Mucosa of rectum (tissue), 2 donors: ENCODE measurements around the gene IFNA16.
"Not testable (repeated sequence)": the region's sequence is repeated elsewhere in the genome, so short reads cannot be mapped to it uniquely, and the experiment has no call there.

Experiments used
- H3K27ac ChIP-seq, 2 donors: one replicate each; pipeline ENCODE4 v1.7.0; 2013; ENCODE audit warnings: inconsistent platforms in 2 of 2, low read depth in 2 of 2, low read length in 2 of 2
- H3K27me3 ChIP-seq, 2 donors: one replicate each; pipeline ENCODE4 v1.7.0; 2013; ENCODE audit warnings: low read length in 2 of 2; ENCODE audit not compliant: control insufficient read depth in 2 of 2, insufficient read depth in 2 of 2
- H3K36me3 ChIP-seq, 2 donors: one replicate each; pipeline ENCODE4 v1.7.0; 2013; ENCODE audit warnings: low read length in 2 of 2; ENCODE audit not compliant: control insufficient read depth in 2 of 2, insufficient read depth in 2 of 2
- H3K4me1 ChIP-seq, 2 donors: one replicate each; pipeline ENCODE4 v1.7.0; 2013; ENCODE audit warnings: low read length in 2 of 2, mild to moderate bottlenecking in 1 of 2; ENCODE audit not compliant: control insufficient read depth in 2 of 2, insufficient read depth in 2 of 2
- H3K4me3 ChIP-seq, 2 donors: one replicate each; pipeline ENCODE4 v1.7.0; 2013; ENCODE audit warnings: low read length in 2 of 2
- H3K9ac ChIP-seq, 2 donors: one replicate each; pipeline ENCODE4 v1.7.0; 2013; ENCODE audit warnings: low read length in 2 of 2, low read depth in 1 of 2, mild to moderate bottlenecking in 1 of 2
- H3K9me3 ChIP-seq, 2 donors: one replicate each; pipeline ENCODE4 v1.7.0; 2013; ENCODE audit warnings: low read length in 2 of 2; ENCODE audit not compliant: control insufficient read depth in 2 of 2
- donor health status: healthy.
- donor health status: Normal muscosa, but diverticular disease.

The IFNA16 gene

GRCh38 chr9:21217211-21217610 is at the start of gene IFNA16:
IFNA16 (minus strand) TSS chr9:21217311; CDS start chr9:21217305, 6 bp downstream.
- not testable (repeated sequence) for H3K27me3 ChIP-seq, H3K9ac ChIP-seq, H3K27ac ChIP-seq, H3K36me3 ChIP-seq, H3K4me1 ChIP-seq, H3K9me3 ChIP-seq, H3K4me3 ChIP-seq

GRCh38 chr9:21265421-21266189 is 48.5 kb upstream of the IFNA16 start:
- Histone ChIP-seq H3K36me3 (no peaks in the 10 kb centered on the region), H3K9ac (no peak overlapping the region), H3K4me1 (no peaks in the 10 kb centered on the region), H3K4me3 (no peak overlapping the region), H3K27me3 (no peaks in the 10 kb centered on the region), H3K9me3 (no peaks in the 10 kb centered on the region), H3K27ac (no peak overlapping the region)

- Histone ChIP-seq H3K36me3 (no peaks in the 10 kb centered on the region), H3K9me3 (no peaks in the 10 kb centered on the region), H3K27ac (no peak overlapping the region), H3K4me1 (no peaks in the 10 kb centered on the region), H3K27me3 (no peaks in the 10 kb centered on the region), H3K4me3 (no peak overlapping the region), H3K9ac (no peak overlapping the region)
Observed at GRCh38 chr9:21255538-21256212, 38.6 kb upstream of the IFNA16 start.

- Histone ChIP-seq H3K27ac (no peak overlapping the region), H3K36me3 (no peaks in the 10 kb centered on the region), H3K9ac (no peak overlapping the region), H3K4me1 (no peaks in the 10 kb centered on the region), H3K9me3 (no peaks in the 10 kb centered on the region), H3K4me3 (no peak overlapping the region), H3K27me3 (no peaks in the 10 kb centered on the region)
Observed at GRCh38 chr9:21252721-21253547, 35.8 kb upstream of the IFNA16 start.

GRCh38 chr9:21251638-21252037 is 34.5 kb upstream of the IFNA16 start:
- Histone ChIP-seq H3K36me3 (no peaks in the 10 kb centered on the region), H3K27ac (no peak overlapping the region), H3K4me3 (no peak overlapping the region), H3K9me3 (no peaks in the 10 kb centered on the region), H3K4me1 (no peaks in the 10 kb centered on the region), H3K9ac (no peak overlapping the region), H3K27me3 (no peaks in the 10 kb centered on the region)

- Histone ChIP-seq H3K27me3 (no peaks in the 10 kb centered on the region), H3K36me3 (no peaks in the 10 kb centered on the region), H3K9me3 (no peaks in the 10 kb centered on the region)
Observed at GRCh38 chr9:21251190-21251589, 34.1 kb upstream of the IFNA16 start.

GRCh38 chr9:21244836-21245235 is 27.7 kb upstream of the IFNA16 start:
- no peak overlapping the region for H3K4me3 ChIP-seq
- H3K27me3 ChIP-seq, result no peaks in the 10 kb centered on the region
- no peak overlapping the region for H3K27ac ChIP-seq
- H3K4me1 ChIP-seq, result no peaks in the 10 kb centered on the region
- no peak overlapping the region for H3K9ac ChIP-seq
- H3K9me3 ChIP-seq, result no peaks in the 10 kb centered on the region
- H3K36me3 ChIP-seq, result no peaks in the 10 kb centered on the region

More at GRCh38 chr9:21251190-21251589, 34.1 kb upstream of the IFNA16 start:
- no peak overlapping the region for H3K9ac ChIP-seq
- no peak overlapping the region for H3K4me3 ChIP-seq
- H3K27ac ChIP-seq, result no peak overlapping the region
- no peaks in the 10 kb centered on the region for H3K4me1 ChIP-seq

- H3K27me3 ChIP-seq, result no peaks in the 10 kb centered on the region
- no peak within 1 kb of the TSS for H3K9ac ChIP-seq
- no peaks in the 10 kb centered on the region for H3K36me3 ChIP-seq
- no peaks in the 10 kb centered on the region for H3K4me1 ChIP-seq
- H3K4me3 ChIP-seq, result no peak within 1 kb of the TSS
- H3K27ac ChIP-seq, result no peak within 1 kb of the TSS
- no peaks in the 10 kb centered on the region for H3K9me3 ChIP-seq
Observed at GRCh38 chr9:21239911-21240310, 22.8 kb upstream of the IFNA16 start, which contains the start of gene IFNA14. IFNA14 (minus strand) TSS chr9:21240005; CDS start chr9:21239935, 70 bp downstream.

GRCh38 chr9:21236360-21236714 is 19.2 kb upstream of the IFNA16 start:
- H3K4me1 ChIP-seq, H3K4me3 ChIP-seq, H3K27me3 ChIP-seq, H3K9ac ChIP-seq, H3K36me3 ChIP-seq, H3K9me3 ChIP-seq, H3K27ac ChIP-seq: not testable (repeated sequence)
